Suprapubic skin (tissue), 4 donors: ENCODE data around the gene SETD7. TPM values are rescaled to one million over a fixed set of nuclear protein-coding genes. Genes with fewer than 3 reads are reported as not detected.
A peak's percentile ranks its signal among the peaks of the same experiment; 100 is the strongest.

Experiments
- DNase-seq, 2 donors: peaks; one replicate each; pipeline ENCODE4 v3.0.0-alpha.2; 2019; ENCODE audit warnings: low spot score in 2 of 2
- H3K27ac ChIP-seq: fragments of 200-600 bp; sonication (generic); one replicate; pipeline ENCODE4 v1.5.1; 2019
- H3K27me3 ChIP-seq: fragments of 200-600 bp; sonication (generic); one replicate; pipeline ENCODE4 v1.5.1; 2019
- H3K36me3 ChIP-seq: fragments of 200-600 bp; sonication (generic); one replicate; pipeline ENCODE4 v1.5.1; 2019
- H3K4me1 ChIP-seq: fragments of 200-600 bp; sonication (generic); one replicate; pipeline ENCODE4 v1.5.1; 2019
- H3K4me3 ChIP-seq: fragments of 200-600 bp; sonication (generic); one replicate; pipeline ENCODE4 v1.5.1; 2019; ENCODE audit warnings: mild to moderate bottlenecking
- H3K9me3 ChIP-seq: fragments of 200-600 bp; sonication (generic); one replicate; pipeline ENCODE4 v1.5.1; 2019
- EP300 ChIP-seq: sonication (generic); formaldehyde crosslinking; IDR thresholded peaks from one replicate; pipeline ENCODE4 v1.6.1; 2017; ENCODE audit warnings: antibody characterized with exemption
- POLR2A ChIP-seq, 2 donors: fragments of 450-650 bp; IDR thresholded peaks; one replicate each; pipeline ENCODE4 v1.6.1; 2017; ENCODE audit warnings: antibody characterized with exemption in 2 of 2, mild to moderate bottlenecking in 2 of 2, moderate library complexity in 2 of 2
- POLR2AphosphoS5 ChIP-seq, 3 donors: sonication (generic); formaldehyde crosslinking; IDR thresholded peaks; one replicate each; pipeline ENCODE4 v1.6.1; 2017; ENCODE audit warnings: antibody characterized with exemption in 3 of 3
- WGBS: methylation state at CpG from one replicate; pipeline ENCODE4 v1.1.5; 2018; 5-methylcytosine and 5-hydroxymethylcytosine counted together
- total RNA-seq, 4 donors: library from RNA; depleted of rRNA; stranded (reverse); fragments of >200 nt; gene quantifications; one replicate each; pipeline ENCODE4 v1.1.0, GENCODE V29; 2016
- TF ChIP-seq, protein P1 (sequence below), 2 donors: fragments of 200-600 bp in 1 of 2; fragments of 450-650 bp in 1 of 2; sonication (generic) in 1 of 2; IDR thresholded peaks; one replicate each; pipeline ENCODE4 v1.5.1; 2016 to 2019; ENCODE audit warnings: antibody characterized with exemption in 2 of 2, mild to moderate bottlenecking in 1 of 2, moderate library complexity in 1 of 2

The SETD7 gene
- total RNA-seq, 4 donors from 2014 or later: 41.8 to 46.6 (median 43.9) TPM

GRCh38 chr4:139558235-139559088 is 2.4 kb upstream of the SETD7 start:
- Histone ChIP-seq H3K9me3 (no peaks in the 10 kb centered on the region), H3K27me3 (no peaks in the 10 kb centered on the region), H3K36me3 (no peaks in the 10 kb centered on the region), H3K27ac (no peak overlapping the region), H3K4me1 (peaks cover 40% of the 10 kb centered on the region), H3K4me3 (no peak overlapping the region)
- WGBS: 86% methylated on average over 12 of the region's 12 CpGs
- TF ChIP-seq POLR2AphosphoS5 (IDR thresholded peaks at IDR 0.05): no peak
- TF ChIP-seq, protein P1, sequence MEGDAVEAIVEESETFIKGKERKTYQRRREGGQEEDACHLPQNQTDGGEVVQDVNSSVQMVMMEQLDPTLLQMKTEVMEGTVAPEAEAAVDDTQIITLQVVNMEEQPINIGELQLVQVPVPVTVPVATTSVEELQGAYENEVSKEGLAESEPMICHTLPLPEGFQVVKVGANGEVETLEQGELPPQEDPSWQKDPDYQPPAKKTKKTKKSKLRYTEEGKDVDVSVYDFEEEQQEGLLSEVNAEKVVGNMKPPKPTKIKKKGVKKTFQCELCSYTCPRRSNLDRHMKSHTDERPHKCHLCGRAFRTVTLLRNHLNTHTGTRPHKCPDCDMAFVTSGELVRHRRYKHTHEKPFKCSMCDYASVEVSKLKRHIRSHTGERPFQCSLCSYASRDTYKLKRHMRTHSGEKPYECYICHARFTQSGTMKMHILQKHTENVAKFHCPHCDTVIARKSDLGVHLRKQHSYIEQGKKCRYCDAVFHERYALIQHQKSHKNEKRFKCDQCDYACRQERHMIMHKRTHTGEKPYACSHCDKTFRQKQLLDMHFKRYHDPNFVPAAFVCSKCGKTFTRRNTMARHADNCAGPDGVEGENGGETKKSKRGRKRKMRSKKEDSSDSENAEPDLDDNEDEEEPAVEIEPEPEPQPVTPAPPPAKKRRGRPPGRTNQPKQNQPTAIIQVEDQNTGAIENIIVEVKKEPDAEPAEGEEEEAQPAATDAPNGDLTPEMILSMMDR (IDR thresholded peaks at IDR 0.05): no peak
- TF ChIP-seq POLR2A (IDR thresholded peaks at IDR 0.05): no peak
- TF ChIP-seq EP300: no peak
- DNase-seq: no peak

- Histone ChIP-seq H3K9me3 (no peaks in the 10 kb centered on the region), H3K4me1 (peaks cover 48% of the 10 kb centered on the region), H3K36me3 (no peaks in the 10 kb centered on the region), H3K27ac (peak overlapping the region; percentile 99), H3K27me3 (no peaks in the 10 kb centered on the region), H3K4me3 (peak overlapping the region; percentile 91)
- no peak for DNase-seq
- WGBS: 32% methylated on average over 3 of the region's 3 CpGs
- TF ChIP-seq POLR2A (IDR thresholded peaks at IDR 0.05) (no peak), POLR2AphosphoS5 (IDR thresholded peaks at IDR 0.05) (no peak), EP300 (no peak)
- TF ChIP-seq, protein P1 (IDR thresholded peaks at IDR 0.05): no peak
Measured at GRCh38 chr4:139557556-139558110, 1.6 kb upstream of the SETD7 start.

DNA sequence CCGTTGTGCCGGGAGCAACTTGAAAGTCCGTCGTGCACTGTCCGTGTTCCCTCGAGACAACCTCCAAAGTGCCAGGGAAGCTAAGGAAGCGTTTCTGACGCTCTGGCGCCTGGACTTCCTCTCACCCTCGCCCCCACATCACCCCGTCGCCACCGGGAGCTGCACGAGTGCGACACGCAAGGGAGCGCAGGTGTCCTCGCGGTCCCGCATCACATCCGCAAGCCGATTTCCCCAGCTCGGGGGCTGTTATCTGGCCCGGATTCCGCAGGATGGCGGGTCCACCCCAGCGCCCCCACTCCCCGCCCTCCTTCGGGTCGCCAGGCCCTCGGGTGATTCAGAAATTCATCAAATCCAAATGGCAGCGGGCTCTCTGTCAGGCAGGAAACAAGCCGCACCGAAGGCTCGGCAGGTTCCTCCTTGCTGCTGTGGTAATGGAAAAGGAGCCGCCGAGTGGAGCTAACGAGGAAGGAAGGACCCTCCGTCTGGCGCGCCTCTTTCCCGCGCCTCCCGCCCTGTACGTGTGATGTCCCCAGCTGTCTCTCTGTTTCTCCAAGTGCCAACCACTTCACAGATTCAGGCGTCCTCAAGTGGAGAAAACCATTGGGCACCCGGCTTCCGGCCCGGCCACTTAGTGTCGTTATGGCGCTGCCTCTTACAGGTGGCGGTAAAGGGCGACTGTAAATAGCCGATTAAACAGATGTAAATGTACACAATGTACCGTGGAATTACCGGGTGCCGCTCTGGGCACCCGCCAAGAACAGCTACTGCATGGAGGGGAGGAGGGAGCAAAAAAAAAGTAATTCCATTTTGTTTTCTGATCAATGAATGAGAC is 921 bp upstream of the SETD7 start:
- Histone ChIP-seq H3K4me3 (peak overlapping the region; percentile 91), H3K27me3 (no peaks in the 10 kb centered on the region), H3K4me1 (peaks cover 54% of the 10 kb centered on the region), H3K9me3 (no peaks in the 10 kb centered on the region), H3K27ac (peak overlapping the region; percentile 99), H3K36me3 (no peaks in the 10 kb centered on the region)
- 2% methylated on average over 29 of the region's 58 CpGs for WGBS
- peak; percentile 82 to 85 for DNase-seq
- no peak for TF ChIP-seq EP300
- peak in 1 of 2 donors; percentile 5 for TF ChIP-seq POLR2A (IDR thresholded peaks at IDR 0.05)

DNA sequence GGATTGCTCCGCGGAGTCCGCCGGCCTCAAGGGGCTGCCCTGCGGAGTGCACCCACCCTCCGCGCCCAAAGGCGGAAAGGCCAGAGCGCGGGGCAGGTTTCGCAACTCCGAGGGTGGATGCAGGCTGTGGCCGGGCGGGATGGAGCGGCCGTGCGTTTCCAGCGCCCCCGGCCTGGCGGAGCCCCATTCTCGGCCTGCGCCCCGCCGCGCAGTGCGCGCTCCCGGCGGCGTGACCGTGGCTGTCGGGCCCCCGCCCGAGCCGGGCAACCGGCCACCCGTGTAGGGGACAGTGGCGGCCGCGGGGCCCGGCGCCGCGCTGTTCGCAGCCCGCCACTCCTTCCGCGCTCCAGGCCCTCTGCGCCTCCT is 331 bp downstream of the SETD7 start:
- Histone ChIP-seq H3K4me3 (peak overlapping the region; percentile 91), H3K9me3 (no peaks in the 10 kb centered on the region), H3K27me3 (no peaks in the 10 kb centered on the region), H3K4me1 (peaks cover 65% of the 10 kb centered on the region), H3K36me3 (no peaks in the 10 kb centered on the region), H3K27ac (peak overlapping the region; percentile 99)
- DNase-seq: peak; percentile 80 to 83
- 0% methylated on average over 7 of the region's 49 CpGs for WGBS
- no peak for TF ChIP-seq POLR2A (IDR thresholded peaks at IDR 0.05)
- TF ChIP-seq EP300: no peak
- TF ChIP-seq, protein P1 (IDR thresholded peaks at IDR 0.05): no peak
- TF ChIP-seq POLR2AphosphoS5 (IDR thresholded peaks at IDR 0.05): no peak

GRCh38 chr4:139554893-139555704 is 920 bp downstream of the SETD7 start:
- Histone ChIP-seq H3K4me3 (peak overlapping the region; percentile 91), H3K9me3 (no peaks in the 10 kb centered on the region), H3K27ac (peak overlapping the region; percentile 99), H3K27me3 (no peaks in the 10 kb centered on the region), H3K36me3 (no peaks in the 10 kb centered on the region), H3K4me1 (peaks cover 61% of the 10 kb centered on the region)
- 1% methylated on average over 37 of the region's 57 CpGs for whole genome bisulfite sequencing
- TF ChIP-seq POLR2AphosphoS5 (IDR thresholded peaks at IDR 0.05) (peak; percentile 53 to 88 (median 57)), EP300 (no peak), POLR2A (IDR thresholded peaks at IDR 0.05) (peak; percentile 64 to 76)
- TF ChIP-seq, protein P1 (IDR thresholded peaks at IDR 0.05): no peak
- DNase-seq: peak; percentile 94 to 95
